Erythroblast (primary cell): ENCODE results near the gene PRKCE.

Experiments used
- GATA1 ChIP-seq: IDR thresholded peaks from 2 replicates; pipeline ENCODE4 v1.6.1; 2011; ENCODE audit warnings: low read depth, mild to moderate bottlenecking, control low read depth, low read length, moderate library complexity
- POLR2A ChIP-seq: IDR thresholded peaks from 2 replicates; pipeline ENCODE4 v1.6.1; 2011; ENCODE audit warnings: mild to moderate bottlenecking, low read length

DNA sequence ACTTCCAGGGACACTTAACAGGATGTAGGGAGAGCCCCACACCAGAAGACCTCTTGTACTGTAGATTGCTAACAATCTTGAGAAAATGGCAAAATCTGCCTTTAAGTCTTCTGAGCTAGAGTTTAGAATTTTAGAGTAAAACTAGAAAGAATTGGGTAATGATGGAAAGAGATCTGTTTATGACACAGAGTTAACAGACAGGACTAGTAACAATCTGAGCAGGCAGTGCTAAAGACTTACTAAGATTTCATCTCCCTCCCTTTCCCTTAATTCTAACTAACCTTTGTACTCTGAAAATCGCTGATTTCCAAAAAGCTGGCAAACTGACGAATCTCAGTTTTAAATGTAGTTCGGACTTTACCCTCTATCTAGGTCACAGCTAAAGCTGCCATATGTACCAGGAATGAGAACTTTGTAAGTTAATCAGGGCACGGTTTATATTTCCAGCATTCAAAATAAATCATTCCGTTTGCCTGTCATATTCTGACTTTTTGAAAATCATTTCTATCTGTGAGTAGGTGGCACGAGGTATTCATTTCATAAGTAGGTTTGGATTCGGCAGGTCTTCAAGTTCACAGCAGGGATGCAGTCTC is 389.2 kb downstream of the PRKCE start:
- TF ChIP-seq POLR2A (no peak), GATA1 (no peak)
